Erythroblast (primary cell): ENCODE measurements around the gene WDR70.

Source experiments
- GATA1 ChIP-seq: IDR thresholded peaks from 2 replicates; pipeline ENCODE4 v1.6.1; 2011; ENCODE audit warnings: low read depth, mild to moderate bottlenecking, control low read depth, low read length, moderate library complexity
- POLR2A ChIP-seq: IDR thresholded peaks from 2 replicates; pipeline ENCODE4 v1.6.1; 2011; ENCODE audit warnings: mild to moderate bottlenecking, low read length

- TF ChIP-seq POLR2A: no peak
- TF ChIP-seq GATA1: no peak
Measured at GRCh38 chr5:37490931-37491330, 111.8 kb downstream of the WDR70 start.
